ENCODE results near the gene WDR12. TPM values are rescaled to one million over a fixed set of nuclear protein-coding genes. Genes with fewer than 3 reads are reported as not detected.

The WDR12 gene
- total and polyA plus RNA-seq, 9 of the 15 experiments (the other 6 are each of a cell fraction or from before 2014, with no cell fraction given) = 109 to 554 (median 174) TPM

GRCh38 chr2:202934456-202934855 is 23.0 kb upstream of the WDR12 start:
- ATAC-seq (no peak), DNase-seq (ENCODE audit: extremely low read depth in 1 of 4, low spot score in 3 of 4) (no peak), FAIRE-seq (no peak)
- intact Hi-C loops (cut with micrococcal nuclease) (no loop called here), in situ Hi-C loops (cut with MboI) (no loop called here)
- H3K27me3 ChIP-seq (ENCODE audit: control insufficient read depth in 2 of 2, insufficient read depth in 2 of 2, low read length in 2 of 2) = no peaks in the 10 kb centered on the region
- WGBS (ENCODE audit: insufficient coverage, low coverage, missing lambda C conversion rate) = 39% methylated on average over 2 of the region's 2 CpGs
- ChIA-PET CTCF (ENCODE audit: low intra/inter-chr PET ratio) (no interaction called here), POLR2A (interaction anchor here (1.5 kb wide), 1 partner anchor 9 kb away, joined by 4 read pairs; no protein-coding TSS in a partner anchor)
- no peaks in the 10 kb centered on the region for H3K36me3 ChIP-seq (ENCODE audit: control insufficient read depth, insufficient read depth, low read length)
- no peak overlapping the region for H3K4me2 ChIP-seq (ENCODE audit: insufficient read depth, low read length)
- no peak overlapping the region for H3K27ac ChIP-seq (ENCODE audit: extremely low read depth, low read depth, low read length)
- no peak overlapping the region for H3K4me3 ChIP-seq
- no peaks in the 10 kb centered on the region for H4K20me1 ChIP-seq (replicated peaks; ENCODE audit: control insufficient read depth, insufficient read depth, low read length)
- H3K9me3 ChIP-seq (replicated peaks; ENCODE audit: control insufficient read depth, insufficient read depth, low read depth, low read length) = no peaks in the 10 kb centered on the region; the same call in 1 of the 2 replicates
- no peaks in the 10 kb centered on the region for H3K79me2 ChIP-seq (ENCODE audit: control insufficient read depth, insufficient read depth, low read length)
- H3K9ac ChIP-seq (ENCODE audit: insufficient read depth in 1 of 2, low read depth in 2 of 2, low read length in 2 of 2) = no peak overlapping the region
- no peak overlapping the region for H2AFZ ChIP-seq (ENCODE audit: low read depth, low read length)
- no peaks in the 10 kb centered on the region for H3K9me1 ChIP-seq (ENCODE audit: control insufficient read depth, insufficient read depth, low read length)
- no TSS peak for BruUV-seq (replicated peaks)
- no peaks in the 10 kb centered on the region; a peak in 1 of 5 replicates for H3K4me1 ChIP-seq (replicated peaks in 1 of 2; ENCODE audit: control insufficient read depth in 2 of 2, insufficient read depth in 2 of 2, low read length in 2 of 2)
- TF ChIP-seq SNAPC5 (CRISPR knock-in tag; IDR thresholded peaks at IDR 0.05) = no peak
- TF ChIP-seq DMBX1 (CRISPR knock-in tag; IDR thresholded peaks at IDR 0.05; ENCODE audit: borderline replicate concordance) = no peak
- TF ChIP-seq ELF4 (CRISPR knock-in tag; IDR thresholded peaks at IDR 0.05) = no peak
- TF ChIP-seq RBM14 (IDR thresholded peaks at IDR 0.05; ENCODE audit: borderline replicate concordance, insufficient read depth, low read depth, low read length) = no peak
- TF ChIP-seq, protein P1, sequence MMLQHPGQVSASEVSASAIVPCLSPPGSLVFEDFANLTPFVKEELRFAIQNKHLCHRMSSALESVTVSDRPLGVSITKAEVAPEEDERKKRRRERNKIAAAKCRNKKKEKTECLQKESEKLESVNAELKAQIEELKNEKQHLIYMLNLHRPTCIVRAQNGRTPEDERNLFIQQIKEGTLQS (IDR thresholded peaks at IDR 0.05) = no peak
- TF ChIP-seq, protein P1 (CRISPR knock-in tag; conservative IDR thresholded peaks at IDR 0.05) = no peak
- TF ChIP-seq ZNF75A (CRISPR knock-in tag; IDR thresholded peaks at IDR 0.05) = no peak
- TF ChIP-seq CAMTA2 (CRISPR knock-in tag; conservative IDR thresholded peaks at IDR 0.05) = no peak
- TF ChIP-seq ZNF830 (CRISPR knock-in tag; IDR thresholded peaks at IDR 0.05) = no peak
- no peak for TF ChIP-seq POLR2H (tag; IDR thresholded peaks at IDR 0.05; ENCODE audit: low read depth)
- TF ChIP-seq CXXC5 (CRISPR knock-in tag; IDR thresholded peaks at IDR 0.05) = no peak
- no peak for TF ChIP-seq NELFE (IDR thresholded peaks at IDR 0.05; ENCODE audit: insufficient read depth, insufficient read length)
- TF ChIP-seq ZNF347 (CRISPR knock-in tag; IDR thresholded peaks at IDR 0.05; ENCODE audit: low read depth) = no peak

All from K562 (cell line).